Measurements from ENCODE around the gene RINT1. TPM values are rescaled to one million over a fixed set of nuclear protein-coding genes. Genes with fewer than 3 reads are reported as not detected.
"Not testable (repeated sequence)": the region's sequence is repeated elsewhere in the genome, so short reads cannot be mapped to it uniquely, and the experiment has no call there.

The RINT1 gene
- total and polyA plus RNA-seq, 2 donors (not counting 1 experiment from before 2014, with no cell fraction given): 16.3 to 26.0 TPM

DNA sequence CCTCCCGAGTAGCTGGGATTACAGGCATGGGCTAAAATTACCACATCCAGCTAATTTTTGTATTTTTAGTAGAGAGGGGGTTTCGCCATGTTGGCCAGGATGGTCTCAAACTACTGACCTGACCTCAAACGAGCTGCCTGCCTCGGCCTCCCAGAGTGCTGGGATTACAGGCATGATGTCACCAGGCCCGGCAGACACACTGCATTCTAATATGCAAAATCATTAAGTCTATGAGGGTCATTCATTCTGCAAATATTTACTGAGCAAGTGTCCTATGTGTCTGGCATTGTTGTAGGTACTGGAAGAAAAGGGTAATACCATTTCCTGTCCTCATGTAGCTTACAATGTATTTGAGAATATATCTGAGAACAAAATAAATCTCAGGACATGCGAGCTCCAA lies 12.6 kb upstream of the RINT1 start:
- Histone ChIP-seq H3K9me3 (ENCODE audit: control insufficient read depth, insufficient read depth, low read depth, low read length) (no peaks in the 10 kb centered on the region), H3K79me2 (ENCODE audit: control insufficient read depth, insufficient read depth, low read length) (peaks cover 29% of the 10 kb centered on the region), H3K4me2 (ENCODE audit: extremely low read depth, insufficient read depth, low read length) (no peak overlapping the region), H3K27me3 (ENCODE audit: control insufficient read depth, insufficient read depth, low read length) (no peaks in the 10 kb centered on the region), H3K27ac (ENCODE audit: insufficient read depth, low read length) (no peak overlapping the region), H3K9ac (ENCODE audit: insufficient read depth, low read length) (no peak overlapping the region), H2AFZ (ENCODE audit: low read length) (no peak overlapping the region), H3K4me3 (replicated peaks in 1 of 4; ENCODE audit: control extremely low read depth in 1 of 4, insufficient read depth in 1 of 4, low read depth in 3 of 4, low read length in 4 of 4) (no peak overlapping the region), H4K20me1 (ENCODE audit: control insufficient read depth, extremely low read depth, insufficient read depth, low read length) (no peaks in the 10 kb centered on the region), H3K36me3 (ENCODE audit: control insufficient read depth, insufficient read depth, low read length) (no peaks in the 10 kb centered on the region), H3K4me1 (ENCODE audit: control insufficient read depth, extremely low read depth, insufficient read depth, low read length) (peaks cover 2% of the 10 kb centered on the region)
- TF ChIP-seq, protein P1, sequence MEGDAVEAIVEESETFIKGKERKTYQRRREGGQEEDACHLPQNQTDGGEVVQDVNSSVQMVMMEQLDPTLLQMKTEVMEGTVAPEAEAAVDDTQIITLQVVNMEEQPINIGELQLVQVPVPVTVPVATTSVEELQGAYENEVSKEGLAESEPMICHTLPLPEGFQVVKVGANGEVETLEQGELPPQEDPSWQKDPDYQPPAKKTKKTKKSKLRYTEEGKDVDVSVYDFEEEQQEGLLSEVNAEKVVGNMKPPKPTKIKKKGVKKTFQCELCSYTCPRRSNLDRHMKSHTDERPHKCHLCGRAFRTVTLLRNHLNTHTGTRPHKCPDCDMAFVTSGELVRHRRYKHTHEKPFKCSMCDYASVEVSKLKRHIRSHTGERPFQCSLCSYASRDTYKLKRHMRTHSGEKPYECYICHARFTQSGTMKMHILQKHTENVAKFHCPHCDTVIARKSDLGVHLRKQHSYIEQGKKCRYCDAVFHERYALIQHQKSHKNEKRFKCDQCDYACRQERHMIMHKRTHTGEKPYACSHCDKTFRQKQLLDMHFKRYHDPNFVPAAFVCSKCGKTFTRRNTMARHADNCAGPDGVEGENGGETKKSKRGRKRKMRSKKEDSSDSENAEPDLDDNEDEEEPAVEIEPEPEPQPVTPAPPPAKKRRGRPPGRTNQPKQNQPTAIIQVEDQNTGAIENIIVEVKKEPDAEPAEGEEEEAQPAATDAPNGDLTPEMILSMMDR (conservative IDR thresholded peaks at IDR 0.05 in 1 of 2, IDR thresholded peaks at IDR 0.05 in 1 of 2; ENCODE audit: low read depth in 1 of 2, low read length in 2 of 2): no peak
- no peak for TF ChIP-seq EZH2 (IDR thresholded peaks at IDR 0.05; ENCODE audit: low read length, missing control alignments)
- peak in 1 of 2 donors; percentile 37 for DNase-seq (ENCODE audit: low read depth in 2 of 2)

DNA sequence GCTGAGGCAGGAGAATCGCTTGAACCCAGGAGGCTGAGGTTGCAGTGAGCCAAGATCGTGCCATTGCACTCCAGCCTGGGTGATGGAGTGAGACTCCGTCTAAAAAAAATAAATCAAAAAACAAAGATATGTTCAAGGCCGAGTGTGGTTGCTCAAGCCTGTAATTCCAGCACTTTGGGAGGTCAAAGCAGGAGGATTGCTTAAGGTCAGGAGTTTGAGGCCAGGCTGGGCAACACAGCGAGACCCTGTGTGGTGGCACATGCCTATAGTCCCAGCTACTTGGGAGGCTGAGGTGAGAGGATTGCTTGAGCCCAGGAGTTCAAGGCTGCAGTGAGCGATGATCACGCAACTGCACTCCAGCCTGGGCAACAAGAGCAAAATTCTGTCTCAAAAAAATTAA lies 11.4 kb upstream of the RINT1 start:
- H3K36me3 ChIP-seq (ENCODE audit: control insufficient read depth, insufficient read depth, low read length); H3K9me3 ChIP-seq (ENCODE audit: control insufficient read depth, insufficient read depth, low read depth, low read length); H3K9ac ChIP-seq (ENCODE audit: insufficient read depth, low read length); H2AFZ ChIP-seq (ENCODE audit: low read length); DNase-seq (ENCODE audit: low read depth in 2 of 2); H3K4me1 ChIP-seq (ENCODE audit: control insufficient read depth, extremely low read depth, insufficient read depth, low read length); H3K27ac ChIP-seq (ENCODE audit: insufficient read depth, low read length); H3K27me3 ChIP-seq (ENCODE audit: control insufficient read depth, insufficient read depth, low read length); H4K20me1 ChIP-seq (ENCODE audit: control insufficient read depth, extremely low read depth, insufficient read depth, low read length): not testable (repeated sequence)
- Histone ChIP-seq H3K79me2 (ENCODE audit: control insufficient read depth, insufficient read depth, low read length) (peaks cover 29% of the 10 kb centered on the region), H3K4me3 (replicated peaks in 1 of 4; ENCODE audit: control extremely low read depth in 1 of 4, insufficient read depth in 1 of 4, low read depth in 3 of 4, low read length in 4 of 4) (peak overlapping the region; percentile 65 to 74 (median 70)), H3K4me2 (ENCODE audit: extremely low read depth, insufficient read depth, low read length) (peak overlapping the region; percentile 86)

DNA sequence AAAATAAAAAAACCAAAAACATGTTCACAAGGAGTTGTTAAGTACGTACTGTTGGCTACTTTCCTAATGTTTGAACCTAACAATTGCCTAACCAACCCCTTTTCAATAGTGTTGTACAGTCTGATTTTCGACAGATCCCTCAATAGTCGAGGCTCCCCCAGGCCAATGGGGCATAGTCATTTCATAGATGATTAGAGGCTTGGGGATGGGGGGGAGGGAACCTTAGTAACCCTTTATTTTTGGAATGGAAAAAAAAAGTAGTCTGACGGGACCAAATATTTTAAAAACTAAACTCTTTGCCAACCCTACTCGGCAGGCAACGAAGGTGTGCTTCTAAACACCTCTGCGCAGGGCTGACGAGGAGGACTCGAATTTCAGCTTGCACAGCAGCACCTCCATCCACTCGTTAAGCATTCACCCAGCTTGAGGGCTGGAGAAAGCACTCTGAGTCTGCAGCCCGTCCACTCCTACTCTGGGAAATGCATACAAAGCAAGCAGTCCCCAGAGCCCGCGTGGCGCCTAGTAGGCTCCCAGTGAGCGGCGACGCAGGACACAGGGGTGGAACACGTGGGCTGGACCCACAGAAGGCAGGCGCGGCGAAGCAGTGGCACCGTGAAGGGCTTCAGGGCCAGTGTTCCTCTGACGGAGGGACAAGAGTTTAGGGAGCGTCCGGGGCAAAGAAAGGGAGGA lies 10.8 kb upstream of the RINT1 start:
- Histone ChIP-seq H3K9me3 (ENCODE audit: control insufficient read depth, insufficient read depth, low read depth, low read length) (no peaks in the 10 kb centered on the region), H4K20me1 (ENCODE audit: control insufficient read depth, extremely low read depth, insufficient read depth, low read length) (no peaks in the 10 kb centered on the region), H3K4me1 (ENCODE audit: control insufficient read depth, extremely low read depth, insufficient read depth, low read length) (peaks cover 2% of the 10 kb centered on the region), H3K27ac (ENCODE audit: insufficient read depth, low read length) (peak overlapping the region; percentile 90), H3K27me3 (ENCODE audit: control insufficient read depth, insufficient read depth, low read length) (no peaks in the 10 kb centered on the region), H3K4me3 (replicated peaks in 1 of 4; ENCODE audit: control extremely low read depth in 1 of 4, insufficient read depth in 1 of 4, low read depth in 3 of 4, low read length in 4 of 4) (peak overlapping the region; percentile 65 to 74 (median 70)), H2AFZ (ENCODE audit: low read length) (peak overlapping the region; percentile 86), H3K36me3 (ENCODE audit: control insufficient read depth, insufficient read depth, low read length) (no peaks in the 10 kb centered on the region), H3K4me2 (ENCODE audit: extremely low read depth, insufficient read depth, low read length) (peak overlapping the region; percentile 86), H3K79me2 (ENCODE audit: control insufficient read depth, insufficient read depth, low read length) (peaks cover 29% of the 10 kb centered on the region), H3K9ac (ENCODE audit: insufficient read depth, low read length) (peak overlapping the region; percentile 81)
- DNase-seq (ENCODE audit: low read depth in 2 of 2): peak; percentile 53 to 66
- TF ChIP-seq, protein P1 (conservative IDR thresholded peaks at IDR 0.05 in 1 of 2, IDR thresholded peaks at IDR 0.05 in 1 of 2; ENCODE audit: low read depth in 1 of 2, low read length in 2 of 2): no peak
- no peak for TF ChIP-seq EZH2 (IDR thresholded peaks at IDR 0.05; ENCODE audit: low read length, missing control alignments)
